ENCODE results near the gene RNF128. TPM values are rescaled to one million over a fixed set of nuclear protein-coding genes. Genes with fewer than 3 reads are reported as not detected.

RNF128 gene
- total and polyA plus RNA-seq, 2 of the 13 experiments (the other 11 are each of a cell fraction or from before 2014, with no cell fraction given), result 18.5 to 43.5 TPM

DNA sequence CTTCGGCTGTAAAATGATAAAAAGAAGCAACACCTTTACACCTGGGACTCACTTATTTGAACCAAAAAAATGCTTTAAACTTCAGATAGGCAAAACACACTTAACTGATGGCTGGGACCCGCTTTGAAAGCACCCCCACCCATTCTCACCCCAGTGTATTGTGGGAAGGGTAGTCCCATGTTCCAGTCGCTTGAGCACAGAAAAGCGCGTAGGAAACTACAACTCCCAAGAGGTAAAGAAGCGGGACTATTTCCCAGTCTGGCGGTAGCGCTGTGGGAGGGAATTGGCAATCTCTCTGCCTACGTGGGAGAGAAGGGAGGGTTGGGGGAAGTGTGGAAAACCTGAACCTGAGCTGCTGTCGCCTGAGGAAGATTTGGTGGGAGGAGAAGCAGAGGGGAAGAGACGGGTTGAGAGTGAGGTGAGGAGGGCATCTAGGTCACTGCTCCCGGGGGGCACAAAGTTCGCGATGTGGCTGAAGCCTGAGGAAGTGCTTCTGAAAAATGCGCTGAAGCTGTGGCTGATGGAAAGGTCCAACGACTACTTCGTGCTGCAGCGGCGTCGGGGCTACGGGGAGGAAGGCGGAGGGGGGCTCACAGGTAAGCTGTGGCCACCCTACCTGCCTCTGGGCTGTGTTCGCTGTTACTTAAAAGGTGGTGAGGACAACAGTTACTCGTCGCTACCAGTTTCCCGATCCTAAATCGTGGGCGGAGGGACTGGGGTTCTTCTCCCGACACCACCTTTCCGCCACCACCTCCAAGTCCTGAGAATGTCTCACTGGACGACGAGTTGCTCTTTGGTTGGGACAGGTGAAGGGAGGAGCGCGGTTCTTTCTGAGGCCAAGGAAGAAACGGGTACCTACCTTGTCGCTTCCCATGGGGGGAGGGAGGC, 76.1 kb downstream of the RNF128 start, which contains the start of gene TBC1D8B (continued):
- no peak for TF ChIP-seq SOX6 (IDR thresholded peaks at IDR 0.05)
- TF ChIP-seq SOX6 (CRISPR knock-in tag; IDR thresholded peaks at IDR 0.05), result no peak
- TF ChIP-seq ZBTB4 (CRISPR knock-in tag; IDR thresholded peaks at IDR 0.05; ENCODE audit: borderline replicate concordance), result no peak
- peak; percentile 63 for TF ChIP-seq ZEB1 (IDR thresholded peaks at IDR 0.05; ENCODE audit: insufficient replicate concordance, low read depth)
- peak; percentile 54 for TF ChIP-seq HNF4A (CRISPR knock-in tag; IDR thresholded peaks at IDR 0.05)
- TF ChIP-seq PHB2 (IDR thresholded peaks at IDR 0.05; ENCODE audit: partially characterized antibody), result no peak
- TF ChIP-seq ZNF143 (CRISPR knock-in tag; IDR thresholded peaks at IDR 0.05), result peak; percentile 96
- no peak for TF ChIP-seq MED1 (CRISPR knock-in tag; IDR thresholded peaks at IDR 0.05)
- peak; percentile 66 for TF ChIP-seq RARA (CRISPR knock-in tag; IDR thresholded peaks at IDR 0.05)
- no peak for TF ChIP-seq ZNF724P (CRISPR knock-in tag; IDR thresholded peaks at IDR 0.05; ENCODE audit: borderline replicate concordance)
- TF ChIP-seq ZFP90 (CRISPR knock-in tag; IDR thresholded peaks at IDR 0.05; ENCODE audit: borderline replicate concordance), result no peak
- no peak for TF ChIP-seq ZFP62 (CRISPR knock-in tag; IDR thresholded peaks at IDR 0.05)
- TF ChIP-seq, protein P1, sequence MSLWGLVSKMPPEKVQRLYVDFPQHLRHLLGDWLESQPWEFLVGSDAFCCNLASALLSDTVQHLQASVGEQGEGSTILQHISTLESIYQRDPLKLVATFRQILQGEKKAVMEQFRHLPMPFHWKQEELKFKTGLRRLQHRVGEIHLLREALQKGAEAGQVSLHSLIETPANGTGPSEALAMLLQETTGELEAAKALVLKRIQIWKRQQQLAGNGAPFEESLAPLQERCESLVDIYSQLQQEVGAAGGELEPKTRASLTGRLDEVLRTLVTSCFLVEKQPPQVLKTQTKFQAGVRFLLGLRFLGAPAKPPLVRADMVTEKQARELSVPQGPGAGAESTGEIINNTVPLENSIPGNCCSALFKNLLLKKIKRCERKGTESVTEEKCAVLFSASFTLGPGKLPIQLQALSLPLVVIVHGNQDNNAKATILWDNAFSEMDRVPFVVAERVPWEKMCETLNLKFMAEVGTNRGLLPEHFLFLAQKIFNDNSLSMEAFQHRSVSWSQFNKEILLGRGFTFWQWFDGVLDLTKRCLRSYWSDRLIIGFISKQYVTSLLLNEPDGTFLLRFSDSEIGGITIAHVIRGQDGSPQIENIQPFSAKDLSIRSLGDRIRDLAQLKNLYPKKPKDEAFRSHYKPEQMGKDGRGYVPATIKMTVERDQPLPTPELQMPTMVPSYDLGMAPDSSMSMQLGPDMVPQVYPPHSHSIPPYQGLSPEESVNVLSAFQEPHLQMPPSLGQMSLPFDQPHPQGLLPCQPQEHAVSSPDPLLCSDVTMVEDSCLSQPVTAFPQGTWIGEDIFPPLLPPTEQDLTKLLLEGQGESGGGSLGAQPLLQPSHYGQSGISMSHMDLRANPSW (CRISPR knock-in tag; IDR thresholded peaks at IDR 0.05; ENCODE audit: borderline replicate concordance), result no peak
- TF ChIP-seq ZC3H13 (CRISPR knock-in tag; IDR thresholded peaks at IDR 0.05), result no peak
- TF ChIP-seq ZFAT (CRISPR knock-in tag; conservative IDR thresholded peaks at IDR 0.05), result no peak
- TF ChIP-seq ZNF513 (CRISPR knock-in tag; conservative IDR thresholded peaks at IDR 0.05), result no peak
- TF ChIP-seq ZNF580 (CRISPR knock-in tag; IDR thresholded peaks at IDR 0.05; ENCODE audit: borderline replicate concordance, low read depth), result no peak
- TF ChIP-seq PAX8 (CRISPR knock-in tag; IDR thresholded peaks at IDR 0.05; ENCODE audit: borderline replicate concordance), result no peak
- TF ChIP-seq BORCS8-MEF2B (CRISPR knock-in tag; IDR thresholded peaks at IDR 0.05), result peak; percentile 24; the same call in 1 of the 2 replicates
- TF ChIP-seq FLYWCH1 (CRISPR knock-in tag; IDR thresholded peaks at IDR 0.05), result no peak
- no peak for TF ChIP-seq HOXA5 (CRISPR knock-in tag; IDR thresholded peaks at IDR 0.05)
- TF ChIP-seq POLR2AphosphoS5 (IDR thresholded peaks at IDR 0.05; ENCODE audit: low read depth, low read length), result peak; percentile 76
- no peak for TF ChIP-seq TRIM24 (CRISPR knock-in tag; IDR thresholded peaks at IDR 0.05)
- TF ChIP-seq ZNF230 (CRISPR knock-in tag; IDR thresholded peaks at IDR 0.05), result no peak

Data from HepG2 (cell line).